H9 (cell line): Measurements from ENCODE around the gene PHAF1. TPM values are rescaled to one million over a fixed set of nuclear protein-coding genes. Genes with fewer than 3 reads are reported as not detected.

Experiments
- DNase-seq: peaks from one replicate; pipeline ENCODE4 v3.0.0-alpha.2; 2017
- H2AFZ ChIP-seq: one replicate; pipeline ENCODE4 v1.6.1; 2013; ENCODE audit warnings: mild to moderate bottlenecking, low read length, control low read depth, moderate library complexity
- H2AK5ac ChIP-seq: 2 replicates; pipeline ENCODE4 v1.6.1; 2013; ENCODE audit warnings: low read length, control low read depth, mixed read lengths; ENCODE audit not compliant: insufficient read length
- H2BK120ac ChIP-seq: one replicate; pipeline ENCODE4 v1.6.1; 2013; ENCODE audit warnings: low read depth, mild to moderate bottlenecking, low read length, control low read depth, inconsistent platforms; ENCODE audit not compliant: poor library complexity, severe bottlenecking
- H2BK12ac ChIP-seq: 2 replicates; pipeline ENCODE4 v1.6.1; 2013; ENCODE audit warnings: low read length, control low read depth, mixed read lengths, low read depth; ENCODE audit not compliant: insufficient read length
- H2BK15ac ChIP-seq: 2 replicates; pipeline ENCODE4 v1.6.1; 2013; ENCODE audit warnings: low read depth, low read length, control low read depth
- H2BK20ac ChIP-seq: one replicate; pipeline ENCODE4 v1.6.1; 2013; ENCODE audit warnings: low read depth, mild to moderate bottlenecking, low read length, control low read depth, inconsistent platforms; ENCODE audit not compliant: poor library complexity, severe bottlenecking
- H2BK5ac ChIP-seq: 2 replicates; pipeline ENCODE4 v1.6.1; 2013; ENCODE audit warnings: low read length, control low read depth, mixed read lengths; ENCODE audit not compliant: insufficient read length
- H3K14ac ChIP-seq: 2 replicates; pipeline ENCODE4 v1.6.1; 2013; ENCODE audit warnings: low read length, control low read depth; ENCODE audit not compliant: insufficient read depth
- H3K18ac ChIP-seq: 2 replicates; pipeline ENCODE4 v1.6.1; 2013; ENCODE audit warnings: low read depth, mild to moderate bottlenecking, mixed read lengths, low read length, control low read depth; ENCODE audit not compliant: insufficient read length
- H3K23ac ChIP-seq: 2 replicates; pipeline ENCODE4 v1.6.1; 2013; ENCODE audit warnings: low read length, control low read depth, mixed read lengths, low read depth; ENCODE audit not compliant: insufficient read length
- H3K23me2 ChIP-seq: 2 replicates; pipeline ENCODE4 v1.6.1; 2013; ENCODE audit warnings: low read depth, mild to moderate bottlenecking, mixed read lengths, low read length, control low read depth; ENCODE audit not compliant: insufficient read length, poor library complexity, severe bottlenecking
- H3K27ac ChIP-seq: 2 replicates; pipeline ENCODE4 v1.5.1; 2013; ENCODE audit warnings: low read length, control low read depth, mixed read lengths, low read depth; ENCODE audit not compliant: insufficient read length
- H3K27me3 ChIP-seq: 2 replicates; pipeline ENCODE4 v1.6.1; 2013; ENCODE audit warnings: low read length, control low read depth, inconsistent platforms; ENCODE audit not compliant: insufficient read depth
- H3K4ac ChIP-seq: 2 replicates; pipeline ENCODE4 v1.6.1; 2013; ENCODE audit warnings: low read depth, mild to moderate bottlenecking, control low read depth, inconsistent platforms, low read length, moderate library complexity
- H3K4me1 ChIP-seq: 2 replicates; pipeline ENCODE4 v1.6.1; 2013; ENCODE audit warnings: low read length, control low read depth, inconsistent platforms; ENCODE audit not compliant: insufficient read depth
- H3K4me2 ChIP-seq: 2 replicates; pipeline ENCODE4 v1.6.1; 2013; ENCODE audit warnings: low read length, control low read depth, mixed read lengths; ENCODE audit not compliant: insufficient read length, insufficient read depth
- H3K56ac ChIP-seq: 2 replicates; pipeline ENCODE4 v1.6.1; 2013; ENCODE audit warnings: low read depth, mild to moderate bottlenecking, mixed read lengths, low read length, control low read depth; ENCODE audit not compliant: insufficient read length
- H3K79me1 ChIP-seq: 2 replicates; pipeline ENCODE4 v1.6.1; 2013; ENCODE audit warnings: low read depth, mild to moderate bottlenecking, moderate library complexity, low read length, control low read depth, inconsistent platforms; ENCODE audit not compliant: insufficient read depth, poor library complexity, severe bottlenecking
- H3K79me2 ChIP-seq: 2 replicates; pipeline ENCODE4 v1.6.1; 2013; ENCODE audit warnings: low read length, control low read depth, inconsistent platforms; ENCODE audit not compliant: insufficient read depth
- H3K9ac ChIP-seq: 2 replicates; pipeline ENCODE4 v1.6.1; 2013; ENCODE audit warnings: low read length, control low read depth, mixed read lengths; ENCODE audit not compliant: insufficient read length; ENCODE audit errors: extremely low read depth
- H3K9me3 ChIP-seq: one replicate; pipeline ENCODE4 v1.6.1; 2013; ENCODE audit warnings: low read depth, low read length, inconsistent platforms; ENCODE audit not compliant: control insufficient read depth
- H3T11ph ChIP-seq: one replicate; pipeline ENCODE4 v1.6.1; 2013; ENCODE audit warnings: mild to moderate bottlenecking, low read length, control low read depth, inconsistent platforms
- H4K20me1 ChIP-seq: one replicate; pipeline ENCODE4 v1.6.1; 2013; ENCODE audit not compliant: control insufficient read depth, insufficient read length, insufficient read depth
- H4K5ac ChIP-seq: 2 replicates; pipeline ENCODE4 v1.6.1; 2013; ENCODE audit warnings: low read depth, mild to moderate bottlenecking, mixed read lengths, low read length, control low read depth; ENCODE audit not compliant: insufficient read length
- H4K8ac ChIP-seq: replicated peaks from 2 replicates; pipeline ENCODE4 v1.6.1; 2013; ENCODE audit warnings: low read length, control low read depth, mixed read lengths, low read depth; ENCODE audit not compliant: insufficient read length
- H4K91ac ChIP-seq: 2 replicates; pipeline ENCODE4 v1.6.1; 2013; ENCODE audit warnings: low read depth, mild to moderate bottlenecking, moderate library complexity, mixed read lengths, low read length, control low read depth; ENCODE audit not compliant: insufficient read length
- H3K27ac Mint-ChIP-seq, 3 experiments: 2 replicates in 2 of 3; 3 replicates in 1 of 3; pipeline ENCODE4 v1.8.0; 2020 to 2021; ENCODE audit warnings: mixed read lengths in 3 of 3, mild to moderate bottlenecking in 1 of 3, moderate library complexity in 1 of 3
- H3K27me3 Mint-ChIP-seq: 2 replicates; pipeline ENCODE4 v1.8.0; 2021; ENCODE audit warnings: low read depth, mild to moderate bottlenecking, moderate library complexity, mixed read lengths
- H3K36me3 Mint-ChIP-seq, 3 experiments: 2 replicates in 2 of 3; 3 replicates in 1 of 3; pipeline ENCODE4 v1.8.0; 2020 to 2021; ENCODE audit warnings: low read depth in 3 of 3, mixed read lengths in 3 of 3; ENCODE audit not compliant: insufficient read depth in 1 of 3
- H3K4me1 Mint-ChIP-seq, 2 experiments: 2 replicates each; pipeline ENCODE4 v1.8.0; 2020; ENCODE audit warnings: mixed read lengths in 2 of 2
- H3K4me3 Mint-ChIP-seq, 2 experiments: 2 replicates in 1 of 2; 3 replicates in 1 of 2; pipeline ENCODE4 v1.8.0; 2020 to 2021; ENCODE audit warnings: mild to moderate bottlenecking in 2 of 2, mixed read lengths in 2 of 2, moderate library complexity in 1 of 2
- H3K9me3 Mint-ChIP-seq, 2 experiments: 2 replicates in 1 of 2; 3 replicates in 1 of 2; pipeline ENCODE4 v1.8.0; 2020; ENCODE audit warnings: mild to moderate bottlenecking in 2 of 2, mixed read lengths in 2 of 2, moderate library complexity in 1 of 2
- WGBS: extraction: QIAGEN DNeasy Blood & Tissue Kit; methylation state at CpG from one replicate; pipeline ENCODE4 v1.1.7; 2013; ENCODE audit warnings: missing lambda C conversion rate, low lambda C conversion rate, mixed read lengths; ENCODE audit not compliant: insufficient read length; ENCODE audit errors: extremely low coverage; 5-methylcytosine and 5-hydroxymethylcytosine counted together
- total RNA-seq: library from RNA; stranded (reverse); gene quantifications from 2 replicates; pipeline ENCODE4 v1.2.1, GENCODE V29; 2021
- TF ChIP-seq, protein P1 (sequence below): fragments of 200-600 bp; sonication (generic); conservative IDR thresholded peaks from 3 replicates; pipeline ENCODE4 v1.8.0; 2021; ENCODE audit warnings: antibody characterized with exemption, mild to moderate bottlenecking

Gene PHAF1
- total RNA-seq, 1 experiment from 2014 or later = 18.8 TPM

DNA sequence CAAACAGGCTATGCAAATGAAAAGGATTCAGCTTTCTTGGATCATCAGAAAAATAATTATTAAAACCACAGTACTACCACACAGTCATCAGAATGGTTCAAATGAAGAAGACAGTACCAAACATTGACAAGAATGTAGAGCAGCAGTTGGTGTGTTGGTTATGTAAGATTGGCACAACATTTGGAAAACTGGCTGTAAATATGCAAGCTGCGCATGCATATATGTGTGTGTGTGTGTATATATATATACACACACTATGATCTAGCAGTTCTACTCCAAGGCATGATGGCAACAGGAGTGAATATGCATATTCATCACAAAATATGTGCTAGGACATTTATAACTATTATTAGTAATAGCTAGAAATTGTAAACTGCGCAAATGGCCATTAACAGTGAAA is 34.4 kb upstream of the PHAF1 start:
- Histone ChIP-seq H2BK20ac (no peak overlapping the region), H3K4ac (no peak overlapping the region), H2BK120ac (no peak overlapping the region), H4K20me1 (no peaks in the 10 kb centered on the region), H3K23ac (no peak overlapping the region), H2AK5ac (no peak overlapping the region), H3K9me3 (no peaks in the 10 kb centered on the region), H3K18ac (no peak overlapping the region), H2BK12ac (no peak overlapping the region), H4K8ac (no peak overlapping the region), H2BK15ac (no peak overlapping the region), H3T11ph (no peak overlapping the region), H3K79me2 (no peaks in the 10 kb centered on the region), H3K14ac (no peak overlapping the region), H4K5ac (no peak overlapping the region), H3K23me2 (no peaks in the 10 kb centered on the region), H3K79me1 (peaks cover 2% of the 10 kb centered on the region), H3K4me1 (no peaks in the 10 kb centered on the region), H2AFZ (no peak overlapping the region), H2BK5ac (no peak overlapping the region), H3K4me2 (no peak overlapping the region), H3K56ac (no peak overlapping the region), H3K27ac (no peak overlapping the region), H3K9ac (no peak overlapping the region), H3K27me3 (no peaks in the 10 kb centered on the region), H4K91ac (no peak overlapping the region)
- no CpG with 5 or more reads among the region's 2 CpGs for WGBS
- DNase-seq = no peak
- Mint-ChIP-seq H3K4me3 (no peak overlapping the region), H3K27me3 (no peaks in the 10 kb centered on the region), H3K4me1 (no peaks in the 10 kb centered on the region), H3K9me3 (no peaks in the 10 kb centered on the region), H3K27ac (no peak overlapping the region), H3K36me3 (peaks cover 0 to 29% (median 15%) of the 10 kb centered on the region in 3 experiments; a peak in 6 of 7 replicates)
- TF ChIP-seq, protein P1, sequence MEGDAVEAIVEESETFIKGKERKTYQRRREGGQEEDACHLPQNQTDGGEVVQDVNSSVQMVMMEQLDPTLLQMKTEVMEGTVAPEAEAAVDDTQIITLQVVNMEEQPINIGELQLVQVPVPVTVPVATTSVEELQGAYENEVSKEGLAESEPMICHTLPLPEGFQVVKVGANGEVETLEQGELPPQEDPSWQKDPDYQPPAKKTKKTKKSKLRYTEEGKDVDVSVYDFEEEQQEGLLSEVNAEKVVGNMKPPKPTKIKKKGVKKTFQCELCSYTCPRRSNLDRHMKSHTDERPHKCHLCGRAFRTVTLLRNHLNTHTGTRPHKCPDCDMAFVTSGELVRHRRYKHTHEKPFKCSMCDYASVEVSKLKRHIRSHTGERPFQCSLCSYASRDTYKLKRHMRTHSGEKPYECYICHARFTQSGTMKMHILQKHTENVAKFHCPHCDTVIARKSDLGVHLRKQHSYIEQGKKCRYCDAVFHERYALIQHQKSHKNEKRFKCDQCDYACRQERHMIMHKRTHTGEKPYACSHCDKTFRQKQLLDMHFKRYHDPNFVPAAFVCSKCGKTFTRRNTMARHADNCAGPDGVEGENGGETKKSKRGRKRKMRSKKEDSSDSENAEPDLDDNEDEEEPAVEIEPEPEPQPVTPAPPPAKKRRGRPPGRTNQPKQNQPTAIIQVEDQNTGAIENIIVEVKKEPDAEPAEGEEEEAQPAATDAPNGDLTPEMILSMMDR = no peak
